HFF-Myc (cell line): ENCODE data around the gene PDE11A.

Experiments
- DNase-seq: peaks from one replicate; pipeline ENCODE4 v3.0.0-alpha.2; 2011; ENCODE audit warnings: low read depth; ENCODE audit errors: extremely low read depth
- H3K4me3 ChIP-seq: replicated peaks from 2 replicates; pipeline ENCODE4 v1.5.1; 2011; ENCODE audit warnings: low read depth, mild to moderate bottlenecking, control low read depth, low read length
- CTCF ChIP-seq: IDR thresholded peaks from 2 replicates; pipeline ENCODE4 v1.5.1; 2012; ENCODE audit warnings: mild to moderate bottlenecking, low read depth, low read length, control low read depth; ENCODE audit errors: missing control alignments

PDE11A gene

GRCh38 chr2:178074123-178075005 is 1.8 kb upstream of the PDE11A start:
- H3K4me3 ChIP-seq: no peak overlapping the region
- TF ChIP-seq CTCF: no peak
- no peak for DNase-seq

GRCh38 chr2:178072000-178072382 is 586 bp downstream of the PDE11A start:
- peak overlapping the region; percentile 48 for H3K4me3 ChIP-seq
- no peak for DNase-seq
- no peak for TF ChIP-seq CTCF

- no peak overlapping the region for H3K4me3 ChIP-seq
- no peak for TF ChIP-seq CTCF
- DNase-seq: no peak
Measured at GRCh38 chr2:178070824-178071223, 1.8 kb downstream of the PDE11A start.

- no peak for DNase-seq
- TF ChIP-seq CTCF: no peak
- no peak overlapping the region for H3K4me3 ChIP-seq
Measured at GRCh38 chr2:178069551-178069950, 3.0 kb downstream of the PDE11A start.

GRCh38 chr2:178068823-178069454 is 3.6 kb downstream of the PDE11A start:
- H3K4me3 ChIP-seq: no peak overlapping the region
- TF ChIP-seq CTCF: no peak
- DNase-seq: no peak

- TF ChIP-seq CTCF: no peak
- H3K4me3 ChIP-seq: no peak overlapping the region
- DNase-seq: no peak
Measured at GRCh38 chr2:178066890-178067669, 5.5 kb downstream of the PDE11A start.
